Adipose tissue (tissue), 3 donors: ENCODE results near the gene UBXN2A. TPM values are rescaled to one million over a fixed set of nuclear protein-coding genes. Genes with fewer than 3 reads are reported as not detected.

ENCODE experiments used
- polyA plus RNA-seq, 3 donors: library from polyadenylated mRNA; stranded (reverse); fragments of 200-250 nt; gene quantifications; one replicate each; pipeline ENCODE4 v1.2.3, GENCODE V29; 2013
- donor health status: healthy with polysubstance abuse.
- donor health status: Bipolar disorder and iron deficiency.
- donor health status: healthy.

UBXN2A gene
- polyA plus RNA-seq, 3 donors = 2.8 to 15.1 (median 7.7) TPM

Other genes with a start within 250 kb of the UBXN2A start
- gene ATAD2B, start 13.3 kb upstream of the UBXN2A start, polyA plus RNA-seq = 1 to 10 TPM; 2.0 to 3.9 (median 3.2) TPM
- gene MFSD2B, start 69.6 kb downstream of the UBXN2A start, polyA plus RNA-seq = under 1 TPM in 2 of 3 donors, not detected in 1; 0.06 to 0.18 TPM
- 1 to 10 TPM; 1.9 to 2.0 (median 1.9) TPM for gene WDCP, start 106.9 kb downstream of the UBXN2A start, polyA plus RNA-seq
- 1 to 10 TPM; 6.7 to 8.2 (median 7.9) TPM for gene FKBP1B, start 109.3 kb downstream of the UBXN2A start, polyA plus RNA-seq
- 100 to 1,000 TPM in 1 of 3 donors, 10 to 100 TPM in 2; 57.6 to 137 (median 86.0) TPM for gene SF3B6, start 135.9 kb downstream of the UBXN2A start, polyA plus RNA-seq
- gene TP53I3, start 144.4 kb downstream of the UBXN2A start, polyA plus RNA-seq = 10 to 100 TPM; 14.6 to 50.4 (median 33.0) TPM
- gene PFN4, start 182.9 kb downstream of the UBXN2A start, polyA plus RNA-seq = under 1 TPM; 0.31 to 0.79 (median 0.46) TPM
- 10 to 100 TPM in 2 of 3 donors, 1 to 10 TPM in 1; 3.1 to 27.1 (median 10.8) TPM for gene FAM228B, start 183.0 kb downstream of the UBXN2A start, polyA plus RNA-seq
- 1 to 10 TPM in 2 of 3 donors, under 1 TPM in 1; 0.29 to 5.6 (median 4.0) TPM for gene FAM228A, start 234.6 kb downstream of the UBXN2A start, polyA plus RNA-seq